Breast epithelium (tissue), 4 donors: ENCODE data around the gene PIGQ. TPM values are rescaled to one million over a fixed set of nuclear protein-coding genes. Genes with fewer than 3 reads are reported as not detected.

ENCODE experiments used
- DNase-seq, 2 donors: peaks; one replicate each; pipeline ENCODE4 v3.0.0-alpha.2; 2019; ENCODE audit warnings: low spot score in 2 of 2
- H3K27ac ChIP-seq, 2 donors: fragments of 200-600 bp; sonication (generic) in 1 of 2; one replicate each; pipeline ENCODE4 v1.5.1; 2016 to 2019; ENCODE audit warnings: mild to moderate bottlenecking in 1 of 2
- H3K27me3 ChIP-seq, 2 donors: fragments of 200-600 bp; sonication (generic) in 1 of 2; one replicate each; pipeline versions ENCODE4 v1.5.1 to v1.6.0; 2017 to 2019; ENCODE audit warnings: control low read depth in 1 of 2, mild to moderate bottlenecking in 1 of 2
- H3K36me3 ChIP-seq: fragments of 200-600 bp; one replicate; pipeline ENCODE4 v1.5.1; 2019
- H3K4me1 ChIP-seq, 2 donors: fragments of 200-600 bp; sonication (generic); one replicate each; pipeline ENCODE4 v1.5.1; 2016 to 2019; ENCODE audit warnings: control low read depth in 1 of 2
- H3K4me3 ChIP-seq, 3 donors: fragments of 200-600 bp; sonication (generic); 1 replicate in 2 of 3; 2 replicates in 1 of 3; pipeline ENCODE4 v1.5.1; 2016 to 2019; ENCODE audit warnings: mild to moderate bottlenecking in 3 of 3, moderate library complexity in 2 of 3
- H3K9me3 ChIP-seq, 2 donors: fragments of 200-600 bp; sonication (generic) in 1 of 2; one replicate each; pipeline ENCODE4 v1.5.1; 2016 to 2019; ENCODE audit warnings: control low read depth in 1 of 2
- POLR2A ChIP-seq: fragments of 450-650 bp; IDR thresholded peaks from one replicate; pipeline ENCODE4 v1.6.1; 2016; ENCODE audit warnings: antibody characterized with exemption, mild to moderate bottlenecking, moderate library complexity
- POLR2AphosphoS5 ChIP-seq, 3 donors: sonication (generic); formaldehyde crosslinking; IDR thresholded peaks; one replicate each; pipeline ENCODE4 v1.6.1; 2017; ENCODE audit warnings: antibody characterized with exemption in 3 of 3
- intact Hi-C: fragments of 100-400 bp; cut with DNase I; formaldehyde crosslinking; loops from one replicate; pipeline ENCODE4 v1.15.1; 2023; ENCODE audit warnings: low total_unique reads
- total RNA-seq, 3 donors: library from RNA; depleted of rRNA; stranded (reverse); fragments of >200 nt; gene quantifications; one replicate each; pipeline ENCODE4 v1.1.0, GENCODE V29; 2016
- TF ChIP-seq, protein P1 (sequence below), 3 donors: fragments of 450-650 bp; IDR thresholded peaks; one replicate each; pipeline ENCODE4 v1.5.1; 2016 to 2017; ENCODE audit warnings: antibody characterized with exemption in 3 of 3, mild to moderate bottlenecking in 3 of 3, moderate library complexity in 3 of 3

Gene PIGQ
- total RNA-seq, 3 donors from 2014 or later, result 22.2 to 36.1 (median 31.9) TPM

DNA sequence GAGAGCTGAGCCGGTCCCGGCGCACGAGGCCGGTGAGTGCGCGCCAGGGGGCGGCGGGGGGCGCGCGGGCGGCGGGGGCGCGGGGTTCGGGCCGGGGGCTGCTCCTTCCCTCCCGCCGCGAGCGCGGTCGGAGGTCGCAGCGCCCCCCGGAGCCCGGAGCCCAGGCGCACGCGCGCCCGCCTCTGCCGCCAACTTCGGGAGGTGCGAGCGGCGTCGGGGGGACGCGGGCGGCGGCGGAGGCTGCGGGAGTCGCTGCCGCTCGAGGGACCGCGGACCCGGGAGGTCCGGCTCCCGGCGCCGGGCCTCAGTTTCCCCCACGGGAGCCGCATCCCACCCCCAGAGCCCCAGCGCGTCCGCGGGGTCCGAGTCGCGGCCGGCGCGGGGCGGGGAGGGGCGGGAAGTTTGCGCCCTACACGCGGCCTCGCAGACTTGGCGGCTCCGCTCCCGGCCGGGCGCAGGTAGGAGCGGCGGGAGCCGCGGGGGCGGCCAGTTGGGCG lies 9.5 kb upstream of the PIGQ start, which contains the start of gene PRR35:
TSS of gene PRR35 (plus strand) at position 191 of the 497 bp plus-strand sequence. CDS start 2,901 bp downstream, outside the sequence.
- peaks cover 5 to 41% of the 10 kb centered on the region in 2 donors for H3K27me3 ChIP-seq
- intact Hi-C loops, result no loop called here

DNA sequence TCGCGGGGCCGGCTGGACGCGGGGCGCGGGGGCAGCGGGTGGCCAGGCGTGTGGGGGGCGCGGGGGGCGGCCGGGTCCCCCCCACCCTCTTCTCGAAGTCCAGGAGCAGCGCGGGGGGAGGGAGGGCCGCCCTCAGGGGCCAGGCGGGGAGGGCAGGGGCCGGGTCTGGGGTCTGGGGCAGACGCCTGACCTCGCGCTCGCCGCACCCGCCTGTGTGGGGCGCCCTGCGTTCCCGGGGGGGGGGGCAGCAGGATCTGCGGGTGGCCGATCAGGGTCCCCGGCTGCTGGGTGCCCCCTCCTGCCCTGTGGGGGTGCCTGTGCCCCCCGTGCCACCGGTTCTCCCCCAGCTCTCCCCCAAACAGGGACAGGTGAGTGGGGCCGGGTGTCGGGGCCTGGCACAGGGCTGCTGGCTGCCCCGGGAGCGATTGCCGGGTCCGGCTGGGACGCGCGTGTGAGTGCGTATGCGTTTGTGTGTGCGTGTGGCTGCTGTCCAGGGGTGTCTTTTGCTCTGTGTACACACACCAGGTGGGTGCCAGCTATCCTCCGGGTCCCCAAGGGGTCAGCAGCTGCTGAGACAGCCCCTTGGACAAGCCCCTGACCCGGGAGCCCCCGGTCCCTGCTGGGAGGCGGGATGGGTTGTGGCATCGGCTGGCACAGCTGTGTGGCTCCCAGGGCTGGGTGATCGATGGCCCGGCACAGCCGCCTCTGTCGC lies 8.9 kb upstream of the PIGQ start:
- intact Hi-C loops, result no loop called here
- TF ChIP-seq POLR2A (no peak), POLR2AphosphoS5 (IDR thresholded peaks at IDR 0.05) (no peak)
- TF ChIP-seq, protein P1, sequence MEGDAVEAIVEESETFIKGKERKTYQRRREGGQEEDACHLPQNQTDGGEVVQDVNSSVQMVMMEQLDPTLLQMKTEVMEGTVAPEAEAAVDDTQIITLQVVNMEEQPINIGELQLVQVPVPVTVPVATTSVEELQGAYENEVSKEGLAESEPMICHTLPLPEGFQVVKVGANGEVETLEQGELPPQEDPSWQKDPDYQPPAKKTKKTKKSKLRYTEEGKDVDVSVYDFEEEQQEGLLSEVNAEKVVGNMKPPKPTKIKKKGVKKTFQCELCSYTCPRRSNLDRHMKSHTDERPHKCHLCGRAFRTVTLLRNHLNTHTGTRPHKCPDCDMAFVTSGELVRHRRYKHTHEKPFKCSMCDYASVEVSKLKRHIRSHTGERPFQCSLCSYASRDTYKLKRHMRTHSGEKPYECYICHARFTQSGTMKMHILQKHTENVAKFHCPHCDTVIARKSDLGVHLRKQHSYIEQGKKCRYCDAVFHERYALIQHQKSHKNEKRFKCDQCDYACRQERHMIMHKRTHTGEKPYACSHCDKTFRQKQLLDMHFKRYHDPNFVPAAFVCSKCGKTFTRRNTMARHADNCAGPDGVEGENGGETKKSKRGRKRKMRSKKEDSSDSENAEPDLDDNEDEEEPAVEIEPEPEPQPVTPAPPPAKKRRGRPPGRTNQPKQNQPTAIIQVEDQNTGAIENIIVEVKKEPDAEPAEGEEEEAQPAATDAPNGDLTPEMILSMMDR (IDR thresholded peaks at IDR 0.05), result no peak
- no peak for DNase-seq

More for the DNA sequence above, 9.5 kb upstream of the PIGQ start, which contains the start of gene PRR35:
- H3K4me3 ChIP-seq, result peak within 1 kb of the TSS in 2 of 3 donors; percentile 29 to 60
- H3K36me3 ChIP-seq, result no peaks in the 10 kb centered on the region
- no peak within 1 kb of the TSS for H3K27ac ChIP-seq
- no peak for DNase-seq
- no peaks in the 10 kb centered on the region for H3K9me3 ChIP-seq
- TF ChIP-seq POLR2AphosphoS5 (IDR thresholded peaks at IDR 0.05) (no peak), POLR2A (no peak)
- TF ChIP-seq, protein P1 (IDR thresholded peaks at IDR 0.05), result no peak
- H3K4me1 ChIP-seq, result peaks cover 0 to 3% of the 10 kb centered on the region in 2 donors

DNA sequence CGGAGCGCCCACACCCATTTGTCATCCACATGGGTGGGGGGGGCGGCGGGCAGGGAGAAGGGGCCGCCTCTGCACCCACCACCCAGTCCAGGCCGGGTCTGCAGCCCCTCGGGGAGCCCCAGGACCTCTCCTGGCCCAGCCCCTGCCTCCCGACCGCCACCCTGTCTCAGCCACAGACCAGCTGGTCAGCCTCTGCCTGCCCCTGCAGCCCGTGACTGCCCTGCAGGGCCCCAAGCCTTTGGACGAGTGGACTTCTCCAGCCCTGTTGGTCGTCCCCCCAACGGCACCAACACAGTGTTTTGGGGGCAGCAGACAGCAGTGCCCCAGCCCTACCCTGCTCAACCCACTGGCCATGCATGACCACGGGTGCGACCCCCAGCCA lies 8.4 kb upstream of the PIGQ start:
- Histone ChIP-seq H3K4me3 (no peak overlapping the region), H3K27ac (no peak overlapping the region), H3K36me3 (no peaks in the 10 kb centered on the region), H3K9me3 (no peaks in the 10 kb centered on the region), H3K4me1 (peaks cover 10 to 13% of the 10 kb centered on the region in 2 donors), H3K27me3 (peaks cover 5 to 41% of the 10 kb centered on the region in 2 donors)
- no peak for DNase-seq
- TF ChIP-seq, protein P1 (IDR thresholded peaks at IDR 0.05), result no peak
- TF ChIP-seq POLR2AphosphoS5 (IDR thresholded peaks at IDR 0.05), result no peak
- TF ChIP-seq POLR2A, result no peak
- intact Hi-C loops, result no loop called here

More for the DNA sequence above, 8.9 kb upstream of the PIGQ start:
- Histone ChIP-seq H3K9me3 (no peaks in the 10 kb centered on the region), H3K27ac (no peak overlapping the region), H3K4me1 (peaks cover 4 to 8% of the 10 kb centered on the region in 2 donors), H3K27me3 (peaks cover 5 to 41% of the 10 kb centered on the region in 2 donors), H3K36me3 (no peaks in the 10 kb centered on the region), H3K4me3 (peak overlapping the region in 2 of 3 donors; percentile 29 to 60)

DNA sequence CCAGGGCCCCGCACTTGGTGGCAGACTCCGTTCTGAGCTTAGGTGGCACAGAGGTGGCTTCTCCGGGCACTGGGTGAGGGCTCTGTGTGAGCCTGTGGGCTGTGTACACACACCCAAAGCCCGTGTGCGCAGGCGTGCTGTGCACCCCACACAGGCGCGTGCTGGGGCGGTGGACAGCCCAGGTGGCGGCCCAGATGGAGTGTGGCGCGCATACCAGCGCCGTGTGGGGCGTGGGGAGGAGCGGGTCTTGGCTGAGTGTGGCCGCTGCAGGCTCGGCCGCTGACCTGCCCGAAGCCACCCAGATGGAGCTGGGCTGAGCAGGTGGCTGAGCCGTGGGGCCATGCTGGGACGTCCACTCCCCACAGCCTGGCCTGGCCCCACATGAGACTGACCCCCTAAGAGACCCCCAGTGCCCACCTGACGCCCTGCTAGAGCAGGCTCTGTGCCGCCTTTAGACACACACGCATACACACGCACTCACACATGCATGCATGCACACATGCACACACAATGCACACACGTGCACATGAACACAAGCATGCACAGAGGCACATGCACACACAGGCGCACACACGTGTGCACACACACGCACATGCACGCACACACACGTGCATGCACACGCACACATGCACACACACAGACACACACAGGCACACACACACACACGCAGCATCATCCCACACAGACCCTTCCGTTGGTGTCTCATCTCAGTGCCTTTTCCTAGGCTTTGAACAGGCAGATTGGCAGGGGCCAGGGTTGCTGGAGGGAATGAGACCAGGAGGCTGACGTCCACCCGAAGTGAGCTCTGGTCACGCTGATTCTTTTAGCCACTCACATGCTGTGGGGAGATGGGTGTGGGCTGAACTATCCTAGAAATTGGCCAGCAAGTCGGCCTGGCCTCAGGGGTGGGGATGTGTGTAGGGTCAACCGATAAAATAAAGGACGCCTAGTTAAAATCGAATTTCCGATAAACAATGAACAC lies 7.5 kb upstream of the PIGQ start:
- Histone ChIP-seq H3K27ac (no peak overlapping the region), H3K9me3 (no peaks in the 10 kb centered on the region), H3K4me1 (peaks cover 17 to 18% of the 10 kb centered on the region in 2 donors), H3K4me3 (no peak overlapping the region), H3K36me3 (no peaks in the 10 kb centered on the region), H3K27me3 (peaks cover 5 to 41% of the 10 kb centered on the region in 2 donors)
- no peak for TF ChIP-seq POLR2AphosphoS5 (IDR thresholded peaks at IDR 0.05)
- no peak for TF ChIP-seq POLR2A
- TF ChIP-seq, protein P1 (IDR thresholded peaks at IDR 0.05), result no peak
- intact Hi-C loops, result no loop called here
- DNase-seq, result no peak
